Measurements from ENCODE around the gene STAMBP.
"Not testable (repeated sequence)": the region's sequence is repeated elsewhere in the genome, so short reads cannot be mapped to it uniquely, and the experiment has no call there.

Gene STAMBP

DNA sequence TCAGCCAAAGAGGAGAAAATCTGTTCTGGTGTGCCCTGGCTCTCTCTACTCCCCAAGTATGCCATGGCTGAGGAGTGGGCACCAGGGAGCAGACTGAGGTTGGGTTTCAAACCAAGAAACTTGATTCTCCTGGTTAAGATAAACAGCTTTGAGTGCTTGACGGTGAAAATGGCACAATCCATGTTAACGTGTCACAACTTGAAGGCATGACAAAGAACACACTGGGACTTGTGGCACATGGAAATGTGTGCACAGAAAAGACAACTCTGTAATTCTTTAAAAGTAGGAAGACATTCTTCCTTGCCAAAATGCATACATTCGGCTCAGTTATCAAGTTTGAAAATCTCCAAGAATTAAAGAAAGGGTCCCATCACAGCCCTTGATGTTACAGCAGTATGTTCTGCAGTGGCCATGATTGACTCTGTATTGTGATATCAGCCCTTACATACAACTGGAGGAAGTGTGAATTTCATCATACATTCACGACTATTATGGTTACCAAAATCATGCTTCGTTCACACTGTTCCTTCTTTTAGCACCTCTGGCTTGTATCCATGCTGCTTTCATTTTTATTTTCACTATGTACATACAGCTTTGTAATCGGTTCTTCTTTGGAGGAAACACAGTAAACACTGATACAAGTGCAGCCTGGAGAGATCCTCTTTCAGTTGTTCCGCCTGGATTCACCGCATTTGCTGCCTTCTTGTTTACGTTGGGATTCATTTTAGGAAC is 48.5 kb downstream of the STAMBP start:
- Histone ChIP-seq H3K4me2 (ENCODE audit: low read depth, low read length, poor library complexity, severe bottlenecking) (no peak overlapping the region), H3K9ac (ENCODE audit: low read length) (no peak overlapping the region), H3K36me3 (ENCODE audit: low read length) (no peaks in the 10 kb centered on the region), H3K4me3 (ENCODE audit: insufficient read depth, low read length, poor library complexity, severe bottlenecking) (no peak overlapping the region), H2AFZ (ENCODE audit: low read depth, low read length, severe bottlenecking) (no peak overlapping the region), H3K27me3 (ENCODE audit: low read length) (no peaks in the 10 kb centered on the region), H4K20me1 (ENCODE audit: low read depth, low read length) (no peaks in the 10 kb centered on the region), H3K9me2 (replicated peaks; ENCODE audit: insufficient read depth, low read length) (no peaks in the 10 kb centered on the region), H3K27ac (ENCODE audit: low read depth, low read length) (no peak overlapping the region), H3K79me2 (ENCODE audit: insufficient read depth, low read length) (no peaks in the 10 kb centered on the region), H3K9me3 (ENCODE audit: insufficient read depth, low read length) (no peaks in the 10 kb centered on the region), H3F3A (ENCODE audit: insufficient read depth) (no peaks in the 10 kb centered on the region)
- TF ChIP-seq, protein P1, sequence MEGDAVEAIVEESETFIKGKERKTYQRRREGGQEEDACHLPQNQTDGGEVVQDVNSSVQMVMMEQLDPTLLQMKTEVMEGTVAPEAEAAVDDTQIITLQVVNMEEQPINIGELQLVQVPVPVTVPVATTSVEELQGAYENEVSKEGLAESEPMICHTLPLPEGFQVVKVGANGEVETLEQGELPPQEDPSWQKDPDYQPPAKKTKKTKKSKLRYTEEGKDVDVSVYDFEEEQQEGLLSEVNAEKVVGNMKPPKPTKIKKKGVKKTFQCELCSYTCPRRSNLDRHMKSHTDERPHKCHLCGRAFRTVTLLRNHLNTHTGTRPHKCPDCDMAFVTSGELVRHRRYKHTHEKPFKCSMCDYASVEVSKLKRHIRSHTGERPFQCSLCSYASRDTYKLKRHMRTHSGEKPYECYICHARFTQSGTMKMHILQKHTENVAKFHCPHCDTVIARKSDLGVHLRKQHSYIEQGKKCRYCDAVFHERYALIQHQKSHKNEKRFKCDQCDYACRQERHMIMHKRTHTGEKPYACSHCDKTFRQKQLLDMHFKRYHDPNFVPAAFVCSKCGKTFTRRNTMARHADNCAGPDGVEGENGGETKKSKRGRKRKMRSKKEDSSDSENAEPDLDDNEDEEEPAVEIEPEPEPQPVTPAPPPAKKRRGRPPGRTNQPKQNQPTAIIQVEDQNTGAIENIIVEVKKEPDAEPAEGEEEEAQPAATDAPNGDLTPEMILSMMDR (IDR thresholded peaks at IDR 0.05; ENCODE audit: insufficient read depth, low read length, poor library complexity, severe bottlenecking), result no peak
- no peak for TF ChIP-seq EZH2phosphoT487 (conservative IDR thresholded peaks at IDR 0.05; ENCODE audit: low read length)

- H3K9me3 ChIP-seq (ENCODE audit: insufficient read depth, low read length); H3K36me3 ChIP-seq (ENCODE audit: low read length); H4K20me1 ChIP-seq (ENCODE audit: low read depth, low read length); H3K9me2 ChIP-seq (replicated peaks; ENCODE audit: insufficient read depth, low read length); H3K4me3 ChIP-seq (ENCODE audit: insufficient read depth, low read length, poor library complexity, severe bottlenecking); H3K79me2 ChIP-seq (ENCODE audit: insufficient read depth, low read length); H3K27me3 ChIP-seq (ENCODE audit: low read length); H3K4me2 ChIP-seq (ENCODE audit: low read depth, low read length, poor library complexity, severe bottlenecking); H2AFZ ChIP-seq (ENCODE audit: low read depth, low read length, severe bottlenecking); H3K9ac ChIP-seq (ENCODE audit: low read length); H3F3A ChIP-seq (ENCODE audit: insufficient read depth); H3K27ac ChIP-seq (ENCODE audit: low read depth, low read length): not testable (repeated sequence)
These were observed 49.2 kb downstream of the STAMBP start for GRCh38 chr2:73877984-73878383.

DNA sequence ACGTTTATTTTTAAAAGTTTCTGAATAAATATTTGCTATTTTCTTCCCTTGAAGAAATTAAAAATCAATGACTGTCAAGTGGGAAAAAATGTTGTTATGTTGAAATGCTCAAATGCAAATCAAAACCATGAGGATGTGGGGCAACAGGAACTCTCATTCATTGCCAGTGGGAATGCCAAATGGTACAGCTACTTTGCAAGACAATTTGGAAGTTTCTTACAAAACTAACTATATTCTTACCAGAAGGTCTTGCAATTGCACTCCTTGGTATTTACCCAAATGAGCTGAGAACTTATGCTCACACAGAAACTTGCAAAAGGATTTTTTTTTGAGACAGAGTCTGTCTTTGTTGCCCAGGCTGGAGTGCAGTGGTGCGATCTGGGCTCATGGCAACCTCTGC is 56.6 kb downstream of the STAMBP start:
- Histone ChIP-seq H3F3A (ENCODE audit: insufficient read depth) (no peaks in the 10 kb centered on the region), H3K36me3 (ENCODE audit: low read length) (no peaks in the 10 kb centered on the region), H3K4me2 (ENCODE audit: low read depth, low read length, poor library complexity, severe bottlenecking) (no peak overlapping the region), H3K27me3 (ENCODE audit: low read length) (no peaks in the 10 kb centered on the region), H3K9me2 (replicated peaks; ENCODE audit: insufficient read depth, low read length) (no peaks in the 10 kb centered on the region), H3K9ac (ENCODE audit: low read length) (no peak overlapping the region), H3K79me2 (ENCODE audit: insufficient read depth, low read length) (no peaks in the 10 kb centered on the region), H3K9me3 (ENCODE audit: insufficient read depth, low read length) (no peaks in the 10 kb centered on the region), H3K4me3 (ENCODE audit: insufficient read depth, low read length, poor library complexity, severe bottlenecking) (no peak overlapping the region), H2AFZ (ENCODE audit: low read depth, low read length, severe bottlenecking) (no peak overlapping the region), H3K27ac (ENCODE audit: low read depth, low read length) (no peak overlapping the region), H4K20me1 (ENCODE audit: low read depth, low read length) (no peaks in the 10 kb centered on the region)
- TF ChIP-seq, protein P1 (IDR thresholded peaks at IDR 0.05; ENCODE audit: insufficient read depth, low read length, poor library complexity, severe bottlenecking), result no peak
- TF ChIP-seq EZH2phosphoT487 (conservative IDR thresholded peaks at IDR 0.05; ENCODE audit: low read length), result no peak

DNA sequence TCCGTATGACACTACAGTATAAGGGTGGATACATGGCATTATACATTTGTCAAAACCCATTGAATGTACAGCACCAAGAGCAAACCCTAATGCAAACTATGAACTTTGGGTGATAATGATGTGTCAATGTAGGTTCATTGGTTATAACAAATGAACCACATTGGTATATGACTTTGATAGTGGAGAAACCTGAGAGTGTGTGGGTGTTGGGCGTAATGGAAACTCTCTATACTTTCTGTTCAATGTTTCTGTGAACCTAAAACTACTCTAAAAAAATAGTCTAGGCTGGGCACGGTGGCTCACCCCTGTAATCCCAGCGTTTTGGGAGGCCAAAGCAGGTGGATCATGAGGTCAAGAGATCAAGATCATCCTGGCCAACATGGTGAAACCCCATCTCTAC is 57.6 kb downstream of the STAMBP start:
- Histone ChIP-seq H3F3A (ENCODE audit: insufficient read depth) (no peaks in the 10 kb centered on the region), H2AFZ (ENCODE audit: low read depth, low read length, severe bottlenecking) (no peak overlapping the region), H3K9me2 (replicated peaks; ENCODE audit: insufficient read depth, low read length) (no peaks in the 10 kb centered on the region), H4K20me1 (ENCODE audit: low read depth, low read length) (no peaks in the 10 kb centered on the region), H3K27ac (ENCODE audit: low read depth, low read length) (no peak overlapping the region), H3K79me2 (ENCODE audit: insufficient read depth, low read length) (no peaks in the 10 kb centered on the region), H3K9ac (ENCODE audit: low read length) (no peak overlapping the region), H3K36me3 (ENCODE audit: low read length) (no peaks in the 10 kb centered on the region), H3K4me3 (ENCODE audit: insufficient read depth, low read length, poor library complexity, severe bottlenecking) (no peak overlapping the region), H3K9me3 (ENCODE audit: insufficient read depth, low read length) (no peaks in the 10 kb centered on the region), H3K4me2 (ENCODE audit: low read depth, low read length, poor library complexity, severe bottlenecking) (no peak overlapping the region), H3K27me3 (ENCODE audit: low read length) (no peaks in the 10 kb centered on the region)
- TF ChIP-seq EZH2phosphoT487 (conservative IDR thresholded peaks at IDR 0.05; ENCODE audit: low read length), result no peak
- TF ChIP-seq, protein P1 (IDR thresholded peaks at IDR 0.05; ENCODE audit: insufficient read depth, low read length, poor library complexity, severe bottlenecking), result no peak

DNA sequence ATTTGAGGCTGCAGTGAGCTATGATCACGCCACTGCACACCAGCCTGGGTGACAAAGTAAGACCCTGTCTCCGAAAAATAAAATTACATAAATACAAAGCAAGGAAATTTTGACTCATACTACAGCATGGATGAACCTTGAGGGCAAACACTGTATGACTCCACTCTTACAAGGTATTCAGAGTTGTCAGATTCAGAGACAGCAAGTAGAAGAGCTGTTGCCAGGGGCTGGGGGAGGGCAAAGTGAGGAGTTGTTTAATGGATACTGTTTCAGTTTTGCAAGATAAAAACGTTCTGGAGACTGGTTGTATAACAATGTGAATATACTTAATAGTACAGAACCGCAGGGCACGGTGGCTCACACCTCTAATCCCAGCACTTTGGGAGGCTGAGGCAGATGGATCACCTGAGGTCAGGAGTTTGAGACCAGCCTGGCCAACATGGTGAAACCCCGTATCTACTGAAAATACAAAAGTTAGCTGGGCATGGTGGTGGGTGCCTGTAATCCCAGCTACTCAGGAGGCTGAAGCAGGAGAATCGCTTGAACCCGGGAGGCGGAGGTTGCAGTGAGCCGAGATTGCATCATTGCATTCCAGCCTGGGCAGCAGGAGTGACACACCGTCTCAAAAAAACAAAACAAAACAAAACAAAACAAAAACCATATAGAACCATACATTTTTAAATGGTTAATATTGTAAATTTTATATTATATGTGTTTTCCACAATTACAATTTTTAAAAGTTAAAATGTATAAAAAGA is 59.0 kb downstream of the STAMBP start:
- not testable (repeated sequence) for H3K27ac ChIP-seq (ENCODE audit: low read depth, low read length); H3K9me2 ChIP-seq (replicated peaks; ENCODE audit: insufficient read depth, low read length); H3K4me2 ChIP-seq (ENCODE audit: low read depth, low read length, poor library complexity, severe bottlenecking); H2AFZ ChIP-seq (ENCODE audit: low read depth, low read length, severe bottlenecking); H3K79me2 ChIP-seq (ENCODE audit: insufficient read depth, low read length); H3K4me3 ChIP-seq (ENCODE audit: insufficient read depth, low read length, poor library complexity, severe bottlenecking); H3K27me3 ChIP-seq (ENCODE audit: low read length); H3K9me3 ChIP-seq (ENCODE audit: insufficient read depth, low read length); H3K36me3 ChIP-seq (ENCODE audit: low read length); H4K20me1 ChIP-seq (ENCODE audit: low read depth, low read length); H3F3A ChIP-seq (ENCODE audit: insufficient read depth); H3K9ac ChIP-seq (ENCODE audit: low read length)

All from SU-DHL-6 (cell line).